Fibroblast of pulmonary artery (primary cell): ENCODE measurements around the gene SSBP4.
A peak's percentile ranks its signal among the peaks of the same experiment; 100 is the strongest.
"Not testable (repeated sequence)": the region's sequence is repeated elsewhere in the genome, so short reads cannot be mapped to it uniquely, and the experiment has no call there.

Experiments used
- DNase-seq: peaks from one replicate; pipeline ENCODE4 v3.0.0-alpha.2; 2010; ENCODE audit warnings: low read depth
- H3K4me3 ChIP-seq: replicated peaks from 2 replicates; pipeline ENCODE4 v1.5.1; 2011; ENCODE audit warnings: low read depth, mild to moderate bottlenecking, control low read depth, low read length, moderate library complexity
- CTCF ChIP-seq: IDR thresholded peaks from 2 replicates; pipeline ENCODE4 v1.5.1; 2011; ENCODE audit warnings: mild to moderate bottlenecking, control low read depth, low read length, inconsistent platforms; ENCODE audit errors: missing control alignments

The SSBP4 gene

GRCh38 chr19:18396471-18397241 lies 22.5 kb upstream of the SSBP4 start:
- no peak for TF ChIP-seq CTCF
- no peak overlapping the region for H3K4me3 ChIP-seq
- no peak for DNase-seq

GRCh38 chr19:18397242-18398202 lies 21.7 kb upstream of the SSBP4 start, which contains the start of gene LRRC25:
Gene LRRC25 (minus strand): TSS chr19:18397622. CDS start chr19:18396963, 659 bp downstream.
- no peak for TF ChIP-seq CTCF
- no peak within 1 kb of the TSS for H3K4me3 ChIP-seq
- no peak for DNase-seq

- no peak for TF ChIP-seq CTCF
- no peak overlapping the region for H3K4me3 ChIP-seq
- no peak for DNase-seq
Measured at GRCh38 chr19:18399008-18399407, 20.2 kb upstream of the SSBP4 start.

- DNase-seq, result peak; percentile 71
- no peak overlapping the region for H3K4me3 ChIP-seq
- TF ChIP-seq CTCF, result peak; percentile 53
Measured at GRCh38 chr19:18401580-18402112, 17.6 kb upstream of the SSBP4 start.

GRCh38 chr19:18402455-18403248 lies 16.5 kb upstream of the SSBP4 start:
- not testable (repeated sequence) for DNase-seq, H3K4me3 ChIP-seq

- DNase-seq, H3K4me3 ChIP-seq: not testable (repeated sequence)
Measured at GRCh38 chr19:18405754-18406153, 13.4 kb upstream of the SSBP4 start.

GRCh38 chr19:18406749-18407148 lies 12.4 kb upstream of the SSBP4 start:
- no peak for DNase-seq
- no peak for TF ChIP-seq CTCF
- no peak overlapping the region for H3K4me3 ChIP-seq
